GM20431 (cell line): Measurements from ENCODE around the gene DGKA.
"Not testable (repeated sequence)": the region's sequence is repeated elsewhere in the genome, so short reads cannot be mapped to it uniquely, and the experiment has no call there.

ENCODE experiments used
- in situ Hi-C: fragments of 300-500 bp; cut with MseI, MboI; formaldehyde crosslinking; loops from one replicate; pipeline ENCODE4 v1.15.0; 2020; ENCODE audit warnings: low sequenced_read_pairs; ENCODE audit not compliant: unreplicated experiment

Gene DGKA

DNA sequence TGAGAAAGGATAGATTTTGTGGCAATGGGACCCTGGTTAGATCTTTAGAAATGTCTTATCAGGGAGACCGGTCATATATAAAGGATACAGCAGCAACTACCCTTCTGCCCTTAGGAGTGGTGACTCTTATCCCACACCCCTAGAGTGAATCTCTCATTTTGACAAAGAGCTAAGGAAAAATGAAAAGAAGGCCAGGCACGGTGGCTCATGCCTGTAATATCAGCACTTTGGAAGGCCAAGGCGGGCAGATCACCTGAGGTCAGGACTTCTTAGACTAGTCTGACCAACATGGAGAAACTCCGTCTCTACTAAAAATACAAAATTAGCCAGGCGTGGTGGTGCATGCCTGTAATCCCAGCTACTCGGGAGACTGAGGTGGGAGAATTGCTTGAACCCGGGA is 55.0 kb downstream of the DGKA start:
- in situ Hi-C loops = not testable (repeated sequence)

DNA sequence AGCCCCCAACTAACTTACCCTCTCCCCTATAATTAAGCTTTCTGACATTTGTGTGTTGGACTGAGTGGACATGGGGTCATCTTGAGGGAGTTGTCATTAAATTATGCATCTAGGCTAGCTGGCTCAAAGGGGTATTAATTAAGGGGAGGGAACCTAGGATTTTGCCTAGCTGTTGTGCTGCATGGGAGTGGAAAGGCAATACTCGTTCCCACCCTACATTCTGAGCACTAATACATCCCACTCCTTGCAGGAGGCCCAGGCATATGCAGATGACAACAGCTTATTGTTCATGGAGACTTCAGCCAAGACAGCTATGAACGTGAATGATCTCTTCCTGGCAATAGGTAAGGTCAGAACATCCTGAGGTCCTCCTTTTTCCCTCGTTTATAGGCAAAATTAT is 60.1 kb downstream of the DGKA start:
- in situ Hi-C loops = no loop called here

DNA sequence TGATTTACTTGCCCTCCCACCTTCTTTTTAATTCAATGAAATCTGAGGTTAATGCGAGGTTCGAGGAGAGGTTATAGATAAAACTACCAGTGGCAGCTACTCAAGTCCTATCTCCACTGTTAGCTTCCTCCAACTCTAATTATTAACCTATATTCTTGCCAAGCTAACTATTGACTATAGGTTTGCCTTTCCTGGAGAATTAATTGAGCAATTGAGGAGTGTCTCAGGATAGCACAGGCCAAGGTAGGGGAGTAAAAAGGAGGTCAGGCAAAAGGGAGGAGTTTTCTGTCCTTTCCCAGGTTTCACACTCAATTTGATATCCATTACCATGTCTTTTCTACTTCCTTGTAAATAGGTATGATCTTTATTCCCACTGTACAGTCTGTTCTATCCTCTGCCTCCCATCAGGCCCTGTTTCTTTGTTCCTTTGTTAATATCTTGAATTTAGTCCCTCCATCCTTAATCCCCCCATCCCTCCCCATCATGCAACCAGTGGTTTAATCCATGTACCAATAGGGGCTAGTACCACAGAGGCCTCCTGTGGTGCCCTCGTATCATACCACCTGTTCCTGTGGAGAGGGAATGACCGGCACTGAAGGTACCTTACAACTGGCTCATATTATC is 62.4 kb downstream of the DGKA start:
- in situ Hi-C loops = no loop called here

DNA sequence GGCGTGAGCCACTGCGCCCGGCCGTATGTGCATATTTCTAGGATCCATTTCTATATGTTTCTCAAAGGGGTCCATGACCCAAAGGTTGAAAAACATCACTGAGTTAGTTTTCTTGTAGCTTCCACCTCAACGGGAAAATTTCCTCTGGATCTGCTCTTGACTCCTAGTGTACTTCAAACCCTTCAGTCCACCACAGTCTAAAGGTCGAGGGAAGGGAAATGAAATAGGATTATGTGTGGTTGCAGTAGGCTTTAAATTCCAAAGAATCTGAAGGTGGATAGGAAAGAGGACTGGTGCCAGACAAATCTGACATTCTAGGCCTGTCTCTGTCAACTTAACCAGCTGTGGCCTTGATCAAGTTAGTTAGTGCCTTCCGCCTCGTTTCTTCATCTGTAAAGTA is 64.4 kb downstream of the DGKA start:
- in situ Hi-C loops = no loop called here

DNA sequence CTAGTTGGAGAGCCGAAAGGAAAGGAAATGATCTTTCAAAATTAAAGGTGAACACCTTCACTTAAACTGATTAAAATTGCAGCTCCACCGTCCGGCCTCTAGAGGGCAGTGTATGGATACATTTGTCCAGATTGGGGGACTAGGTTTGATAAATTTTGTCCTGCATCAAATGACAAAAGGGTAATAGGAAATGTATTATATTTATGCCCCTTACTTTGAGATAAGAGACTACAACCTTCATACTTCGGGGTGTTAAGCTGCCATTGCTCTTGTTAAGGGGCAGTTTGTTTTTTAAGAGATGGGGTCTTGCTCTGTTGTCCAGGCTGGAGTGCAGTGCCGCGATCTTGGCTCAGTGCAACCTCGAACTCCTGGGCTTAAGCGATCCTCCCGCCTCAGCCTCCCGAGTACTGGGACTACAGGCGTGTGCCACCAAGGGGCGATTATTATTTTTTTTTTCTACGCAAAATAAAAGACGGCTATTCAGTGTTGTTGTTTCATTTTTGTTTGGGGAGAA is 65.3 kb downstream of the DGKA start:
- in situ Hi-C loops = no loop called here

DNA sequence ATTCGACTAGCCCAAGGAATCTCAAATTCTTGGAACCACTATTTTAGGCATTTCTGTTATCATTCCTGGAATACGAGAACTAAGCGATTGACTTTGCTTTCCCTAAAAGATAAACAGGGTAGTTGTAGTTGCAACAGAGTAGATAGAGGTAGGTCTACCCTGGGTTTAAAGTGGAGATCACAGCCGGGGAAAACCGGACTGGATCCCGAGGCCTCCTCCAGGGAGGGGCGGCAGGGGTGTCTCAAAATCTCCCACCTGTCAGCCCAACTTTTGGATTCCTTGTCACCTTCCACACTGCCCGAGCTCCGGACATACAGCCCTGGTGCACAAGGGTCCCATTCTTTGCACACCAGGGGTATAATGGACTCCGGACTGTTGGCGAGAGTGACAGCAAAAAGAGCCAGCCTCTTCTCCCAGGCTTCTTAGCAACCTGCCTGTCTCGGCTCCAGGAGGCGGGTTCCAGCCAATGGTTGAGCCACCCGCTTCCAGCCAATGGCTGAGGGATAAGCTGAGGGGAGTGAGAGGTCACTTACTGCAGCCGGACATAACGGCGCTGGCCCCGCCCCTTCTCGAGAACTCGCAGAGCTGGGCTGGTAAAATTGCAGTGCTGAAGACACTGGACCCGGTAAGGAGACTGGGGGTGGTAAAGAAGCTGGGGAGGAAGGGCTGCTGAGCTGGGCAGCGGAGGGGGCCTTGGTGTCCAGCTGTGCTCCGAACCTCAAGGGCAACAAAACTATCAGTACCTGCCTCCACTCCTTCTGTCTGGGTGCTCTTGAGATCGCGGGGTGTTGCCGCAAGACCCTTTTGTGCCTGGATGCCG is 66.0 kb downstream of the DGKA start, which contains the start of gene SUOX:
Gene SUOX, plus strand, starts transcription at position 562 of the 820 bp plus-strand sequence. CDS start 4,946 bp downstream, outside the sequence.
- in situ Hi-C loops = no loop called here

DNA sequence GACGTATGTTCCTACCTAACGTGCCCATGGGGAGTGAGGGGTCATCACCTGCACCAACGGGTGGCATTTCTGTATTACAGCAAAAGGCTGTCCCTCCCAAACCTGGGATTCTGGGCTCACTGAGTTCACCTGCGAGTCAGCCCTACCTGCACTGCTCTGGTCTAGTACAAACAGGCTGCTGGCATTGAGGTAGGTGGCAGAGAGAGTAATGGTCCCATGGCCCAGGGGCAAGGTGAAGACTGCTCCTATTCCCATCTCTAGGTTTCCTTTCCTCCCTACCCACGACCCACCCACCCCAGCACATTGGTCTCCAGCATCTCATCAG is 66.5 kb downstream of the DGKA start:
- in situ Hi-C loops = no loop called here

DNA sequence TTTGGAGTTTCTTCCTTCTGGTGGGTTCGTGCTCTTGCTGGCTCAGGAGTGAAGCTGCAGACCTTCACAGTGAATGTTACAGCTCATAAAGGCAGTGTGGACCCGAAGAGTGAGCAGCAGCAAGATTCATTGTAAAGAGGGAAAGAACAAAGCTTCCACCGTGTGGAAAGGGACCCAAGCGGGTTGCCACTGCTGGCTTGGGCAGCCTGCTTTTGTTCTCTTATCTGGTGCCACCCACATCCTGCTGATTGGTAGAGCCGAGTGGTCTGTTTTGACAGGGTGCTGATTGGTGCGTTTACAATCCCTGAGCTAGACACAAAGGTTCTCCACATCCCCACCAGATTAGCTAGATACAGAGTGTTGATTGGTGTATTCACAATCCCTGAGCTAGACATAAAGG is 68.6 kb downstream of the DGKA start:
- in situ Hi-C loops = not testable (repeated sequence)

DNA sequence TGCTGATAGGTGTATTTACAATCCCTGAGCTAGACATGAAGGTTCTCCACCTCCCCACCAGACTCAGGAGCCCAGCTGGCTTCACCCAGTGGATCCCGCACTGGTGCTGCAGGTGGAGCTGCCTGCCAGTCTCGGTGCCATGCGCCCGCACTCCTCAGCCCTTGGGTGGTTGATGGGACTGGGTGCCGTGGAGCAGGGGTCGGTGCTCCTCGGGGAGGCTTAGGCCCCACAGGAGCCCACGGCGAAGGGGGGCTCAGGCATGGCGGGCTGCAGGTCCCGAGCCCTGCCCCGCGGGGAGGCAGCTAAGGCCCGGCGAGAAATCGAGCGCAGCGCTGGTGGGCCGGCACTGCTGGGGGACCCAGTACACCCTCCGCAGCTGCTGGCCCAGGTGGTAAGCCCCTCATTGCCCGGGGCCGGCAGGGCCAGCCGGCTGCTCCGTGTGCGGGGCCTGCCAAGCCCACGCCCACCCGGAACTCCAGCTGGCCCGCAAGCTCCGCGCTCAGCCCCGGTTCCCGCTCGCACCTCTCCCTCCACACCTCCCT is 69.1 kb downstream of the DGKA start:
- in situ Hi-C loops = not testable (repeated sequence)

DNA sequence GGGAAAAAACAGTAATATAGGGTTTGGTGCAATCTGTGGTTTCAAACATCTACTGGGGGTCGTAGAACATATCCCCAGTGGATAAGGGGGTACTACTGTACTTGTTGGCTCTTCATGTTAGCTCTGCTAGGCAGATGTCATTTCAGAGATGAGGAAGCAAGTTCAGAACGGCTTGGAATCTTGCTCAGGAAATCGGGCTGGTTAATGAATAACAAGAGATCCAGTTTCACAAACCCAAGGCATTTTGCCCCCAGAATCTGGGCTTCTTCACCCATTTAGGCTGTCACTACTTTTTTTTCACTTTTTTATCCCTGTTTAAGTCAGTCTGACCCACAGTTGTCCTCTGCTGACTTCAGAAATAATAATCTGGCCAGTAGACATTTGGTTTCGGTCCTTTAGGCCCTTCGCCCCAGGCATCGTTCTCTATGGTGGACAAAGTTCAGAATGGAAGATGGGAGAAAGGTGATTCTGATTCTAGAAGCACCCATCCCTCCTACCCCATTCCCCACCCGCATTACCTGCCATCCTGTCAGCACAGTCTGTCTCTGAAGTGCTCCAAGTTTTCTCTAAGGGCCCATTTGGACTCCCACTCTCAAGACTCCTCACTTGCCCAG is 70.6 kb downstream of the DGKA start:
- in situ Hi-C loops = no loop called here

DNA sequence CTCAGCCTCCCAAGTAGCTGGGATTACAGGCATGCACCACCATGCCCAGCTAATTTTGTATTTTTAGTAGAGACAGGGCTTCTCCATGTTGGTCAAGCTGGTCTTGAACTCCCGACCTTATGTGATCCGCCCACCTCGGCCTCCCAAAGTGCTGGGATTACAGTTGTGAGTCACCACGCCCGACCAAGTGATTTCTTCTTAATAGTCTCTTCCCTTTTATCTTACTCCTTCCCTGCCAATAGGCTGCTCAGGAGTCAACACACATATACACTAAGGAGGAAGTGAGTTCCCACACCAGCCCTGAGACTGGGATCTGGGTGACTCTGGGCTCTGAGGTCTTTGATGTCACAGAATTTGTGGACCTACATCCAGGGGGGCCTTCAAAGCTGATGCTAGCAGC is 72.4 kb downstream of the DGKA start:
- in situ Hi-C loops = not testable (repeated sequence)
